Upper lobe of left lung (tissue), 6 donors: ENCODE results near the gene PSORS1C1. TPM values are rescaled to one million over a fixed set of nuclear protein-coding genes. Genes with fewer than 3 reads are reported as not detected.
A peak's percentile ranks its signal among the peaks of the same experiment; 100 is the strongest.

Experiments used
- ATAC-seq, 2 donors: fragments of 200-7000 bp; cut with Tn5 transposase; one replicate each; pipeline ENCODE4 v1.9.1; 2022; ENCODE audit warnings: mild to moderate bottlenecking in 2 of 2, moderate library complexity in 2 of 2; ENCODE audit not compliant: low FRiP score in 2 of 2
- DNase-seq, 2 donors: peaks; one replicate each; pipeline ENCODE4 v3.0.0-alpha.2; 2019 to 2020
- H3K27ac ChIP-seq, 4 donors: fragments of 200-600 bp; sonication (generic); one replicate each; pipeline ENCODE4 v1.5.1; 2016 to 2019
- H3K27me3 ChIP-seq, 4 donors: fragments of 200-600 bp; sonication (generic); one replicate each; pipeline ENCODE4 v1.5.1; 2017 to 2019
- H3K36me3 ChIP-seq, 4 donors: fragments of 200-600 bp; sonication (generic); one replicate each; pipeline ENCODE4 v1.5.1; 2016 to 2019
- H3K4me1 ChIP-seq, 4 donors: fragments of 200-600 bp; sonication (generic); one replicate each; pipeline ENCODE4 v1.5.1; 2018 to 2019
- H3K4me3 ChIP-seq, 4 donors: fragments of 200-600 bp; sonication (generic); one replicate each; pipeline ENCODE4 v1.5.1; 2017 to 2019; ENCODE audit warnings: mild to moderate bottlenecking in 2 of 4, moderate library complexity in 1 of 4
- H3K9me3 ChIP-seq, 4 donors: fragments of 200-600 bp; sonication (generic); one replicate each; pipeline ENCODE4 v1.5.1; 2018 to 2019
- EP300 ChIP-seq, 4 donors: sonication (generic); formaldehyde crosslinking; IDR thresholded peaks; one replicate each; pipeline ENCODE4 v1.5.1; 2017; ENCODE audit warnings: antibody characterized with exemption in 4 of 4, control low read depth in 2 of 4
- POLR2A ChIP-seq, 4 donors: fragments of 450-650 bp; IDR thresholded peaks; one replicate each; pipeline ENCODE4 v1.5.1; 2016 to 2017; ENCODE audit warnings: antibody characterized with exemption in 4 of 4, mild to moderate bottlenecking in 2 of 4
- POLR2AphosphoS5 ChIP-seq, 2 donors: sonication (generic); formaldehyde crosslinking; IDR thresholded peaks; one replicate each; pipeline ENCODE4 v1.5.1; 2017; ENCODE audit warnings: antibody characterized with exemption in 2 of 2
- WGBS, 2 donors: methylation state at CpG; one replicate each; pipeline ENCODE4 v1.1.5; 2017 to 2018; 5-methylcytosine and 5-hydroxymethylcytosine counted together
- total RNA-seq, 6 donors: library from RNA; depleted of rRNA in 4 of 6; stranded (reverse); fragments of >200 nt in 4 of 6; gene quantifications; one replicate each; pipeline versions ENCODE4 v1.1.0 to v1.2.1, GENCODE V29; 2016 to 2021
- TF ChIP-seq, protein P1 (sequence below), 6 experiments: fragments of 450-650 bp in 4 of 6; fragments of 200-600 bp in 2 of 6; sonication (generic) in 2 of 6; IDR thresholded peaks; one replicate each; pipeline ENCODE4 v1.5.1; 2016 to 2019; ENCODE audit warnings: antibody characterized with exemption in 6 of 6
- donor health status: DM: no; HTN: no; CAD: no; lungs with moderate emphysema.
- donor health status: DM: no; HTN: yes; CAD: no; lungs with severe emphysema.

The PSORS1C1 gene
- total RNA-seq, 6 donors from 2014 or later, result 3.2 to 9.4 (median 4.4) TPM

DNA sequence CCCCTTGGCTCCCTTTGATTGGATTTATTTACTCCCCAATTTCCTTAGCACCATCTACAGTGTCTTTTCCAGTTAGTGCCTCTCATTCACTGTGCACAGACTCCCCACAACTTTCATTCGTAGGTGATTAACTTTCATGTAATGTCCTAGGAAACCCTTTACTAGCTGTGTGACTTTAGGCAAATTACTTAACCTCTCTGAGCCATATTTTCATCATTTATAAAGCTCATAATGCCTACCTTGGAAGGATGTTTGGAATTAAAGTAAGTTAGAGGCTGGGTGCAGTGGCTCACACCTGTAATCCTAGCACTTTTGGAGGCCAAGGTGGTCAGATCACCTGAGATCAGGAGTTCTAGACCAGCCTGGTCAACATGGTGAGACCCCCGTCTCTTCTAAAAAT is 22.4 kb upstream of the PSORS1C1 start:
- Histone ChIP-seq H3K36me3 (no peaks in the 10 kb centered on the region), H3K27me3 (no peaks in the 10 kb centered on the region), H3K9me3 (no peaks in the 10 kb centered on the region), H3K27ac (no peak overlapping the region), H3K4me1 (peaks cover 19 to 34% (median 28%) of the 10 kb centered on the region in 4 donors), H3K4me3 (no peak overlapping the region)
- ATAC-seq, result no peak
- WGBS, 2 donors, result 63 to 81% methylated on average over 1 to 2 of the region's 2 CpGs
- DNase-seq, result no peak
- TF ChIP-seq EP300 (IDR thresholded peaks at IDR 0.05), result no peak
- TF ChIP-seq, protein P1, sequence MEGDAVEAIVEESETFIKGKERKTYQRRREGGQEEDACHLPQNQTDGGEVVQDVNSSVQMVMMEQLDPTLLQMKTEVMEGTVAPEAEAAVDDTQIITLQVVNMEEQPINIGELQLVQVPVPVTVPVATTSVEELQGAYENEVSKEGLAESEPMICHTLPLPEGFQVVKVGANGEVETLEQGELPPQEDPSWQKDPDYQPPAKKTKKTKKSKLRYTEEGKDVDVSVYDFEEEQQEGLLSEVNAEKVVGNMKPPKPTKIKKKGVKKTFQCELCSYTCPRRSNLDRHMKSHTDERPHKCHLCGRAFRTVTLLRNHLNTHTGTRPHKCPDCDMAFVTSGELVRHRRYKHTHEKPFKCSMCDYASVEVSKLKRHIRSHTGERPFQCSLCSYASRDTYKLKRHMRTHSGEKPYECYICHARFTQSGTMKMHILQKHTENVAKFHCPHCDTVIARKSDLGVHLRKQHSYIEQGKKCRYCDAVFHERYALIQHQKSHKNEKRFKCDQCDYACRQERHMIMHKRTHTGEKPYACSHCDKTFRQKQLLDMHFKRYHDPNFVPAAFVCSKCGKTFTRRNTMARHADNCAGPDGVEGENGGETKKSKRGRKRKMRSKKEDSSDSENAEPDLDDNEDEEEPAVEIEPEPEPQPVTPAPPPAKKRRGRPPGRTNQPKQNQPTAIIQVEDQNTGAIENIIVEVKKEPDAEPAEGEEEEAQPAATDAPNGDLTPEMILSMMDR (IDR thresholded peaks at IDR 0.05), result no peak
- TF ChIP-seq POLR2AphosphoS5 (IDR thresholded peaks at IDR 0.05), result no peak
- no peak for TF ChIP-seq POLR2A (IDR thresholded peaks at IDR 0.05)

- Histone ChIP-seq H3K36me3 (no peaks in the 10 kb centered on the region), H3K4me3 (no peak overlapping the region), H3K27ac (no peak overlapping the region), H3K4me1 (peaks cover 21 to 39% (median 29%) of the 10 kb centered on the region in 4 donors), H3K27me3 (no peaks in the 10 kb centered on the region), H3K9me3 (no peaks in the 10 kb centered on the region)
- no peak for DNase-seq
- TF ChIP-seq POLR2AphosphoS5 (IDR thresholded peaks at IDR 0.05) (no peak), POLR2A (IDR thresholded peaks at IDR 0.05) (no peak), EP300 (IDR thresholded peaks at IDR 0.05) (no peak)
- TF ChIP-seq, protein P1 (IDR thresholded peaks at IDR 0.05), result no peak
- 78% methylated on average over 10 to 12 of the region's 12 CpGs for WGBS, 2 donors
- ATAC-seq, result no peak
Measured at GRCh38 chr6:31092769-31093505, 21.7 kb upstream of the PSORS1C1 start.

- no peak for DNase-seq
- ATAC-seq, result no peak
- WGBS, 2 donors, result 25 to 34% methylated on average over 3 of the region's 3 CpGs
- TF ChIP-seq POLR2A (IDR thresholded peaks at IDR 0.05), result no peak
- TF ChIP-seq, protein P1 (IDR thresholded peaks at IDR 0.05), result no peak
- peak in 1 of 2 donors; percentile 76 for TF ChIP-seq POLR2AphosphoS5 (IDR thresholded peaks at IDR 0.05)
- TF ChIP-seq EP300 (IDR thresholded peaks at IDR 0.05), result peak in 1 of 4 donors; percentile 23
- peaks cover 21 to 39% (median 29%) of the 10 kb centered on the region in 4 donors for H3K4me1 ChIP-seq
- no peaks in the 10 kb centered on the region for H3K27me3 ChIP-seq
- H3K36me3 ChIP-seq, result no peaks in the 10 kb centered on the region
- H3K9me3 ChIP-seq, result no peaks in the 10 kb centered on the region
- peak overlapping the region in 3 of 4 donors; percentile 18 to 44 (median 35) for H3K27ac ChIP-seq
- no peak overlapping the region for H3K4me3 ChIP-seq
Measured at GRCh38 chr6:31094389-31094881, 20.2 kb upstream of the PSORS1C1 start.

DNA sequence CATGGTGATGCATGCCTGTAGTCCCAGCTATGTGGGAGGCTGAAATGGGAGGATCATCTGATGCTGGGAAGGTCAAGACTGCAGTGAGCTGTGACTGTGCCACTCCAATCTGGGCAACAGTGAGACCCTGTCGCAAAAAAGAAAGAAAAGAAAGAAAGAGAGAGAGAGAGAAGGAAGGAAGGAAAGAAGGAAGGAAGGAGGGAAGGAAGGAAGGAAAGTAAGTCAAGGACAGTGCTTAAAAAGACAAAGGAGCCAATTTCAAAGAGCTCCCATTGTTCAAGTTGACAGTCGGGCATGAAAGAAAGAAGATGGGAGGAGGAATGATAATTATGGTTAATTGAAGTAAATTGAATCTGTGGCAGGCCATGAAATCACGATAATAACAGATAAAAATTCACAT is 18.4 kb upstream of the PSORS1C1 start:
- DNase-seq (no peak), ATAC-seq (no peak)
- H3K9me3 ChIP-seq, result no peaks in the 10 kb centered on the region
- H3K27ac ChIP-seq, result no peak overlapping the region
- TF ChIP-seq POLR2A (IDR thresholded peaks at IDR 0.05), result no peak
- TF ChIP-seq POLR2AphosphoS5 (IDR thresholded peaks at IDR 0.05), result no peak
- TF ChIP-seq, protein P1 (IDR thresholded peaks at IDR 0.05), result no peak
- no peak for TF ChIP-seq EP300 (IDR thresholded peaks at IDR 0.05)
- H3K27me3 ChIP-seq, result no peaks in the 10 kb centered on the region
- H3K36me3 ChIP-seq, result no peaks in the 10 kb centered on the region
- H3K4me3 ChIP-seq, result no peak overlapping the region
- peaks cover 21 to 39% (median 29%) of the 10 kb centered on the region in 4 donors for H3K4me1 ChIP-seq
- WGBS, 2 donors, result 66 to 79% methylated on average over 3 of the region's 3 CpGs
